H1 (cell line): ENCODE measurements around the gene ULK1. TPM values are rescaled to one million over a fixed set of nuclear protein-coding genes. Genes with fewer than 3 reads are reported as not detected.

Experiments used
- CTCF ChIA-PET: fragments of 300-600 bp; sonication (Branson Sonifier 250); formaldehyde crosslinking; loops from one replicate; lab custom pipeline; 2021; ENCODE audit not compliant: partially characterized antibody; lab: Charles Lee
- POLR2A ChIA-PET: fragments of 300-600 bp; sonication (Branson Sonifier 250); formaldehyde crosslinking; loops from one replicate; lab custom pipeline; 2021; ENCODE audit warnings: inconsistent platforms; ENCODE audit not compliant: partially characterized antibody; lab: Charles Lee
- DNase-seq, 2 experiments: peaks; one replicate each; pipeline versions ENCODE4 v3.0.0 to v3.0.0-alpha.2; 2010 to 2022; ENCODE audit warnings: low spot score in 2 of 2, low read depth in 1 of 2, mixed read lengths in 1 of 2
- FAIRE-seq: peaks from 2 replicates; lab custom pipeline; 2011; peaks lifted over from hg19 to GRCh38; lab: Jason Lieb, UNC
- H2AFZ ChIP-seq: 2 replicates; pipeline ENCODE4 v1.8.1; 2012; ENCODE audit warnings: low read length, inconsistent platforms
- H2AK5ac ChIP-seq: 2 replicates; pipeline ENCODE4 v1.6.1; 2013; ENCODE audit warnings: low read depth, low read length
- H2BK120ac ChIP-seq: replicated peaks from 2 replicates; pipeline ENCODE3; 2013; ENCODE audit warnings: low read depth, low read length, inconsistent platforms
- H2BK12ac ChIP-seq: 2 replicates; pipeline ENCODE4 v1.6.1; 2013; ENCODE audit warnings: low read depth, low read length
- H2BK15ac ChIP-seq: 2 replicates; pipeline ENCODE4 v1.6.1; 2013; ENCODE audit warnings: low read length
- H2BK20ac ChIP-seq: 2 replicates; pipeline ENCODE4 v1.6.1; 2013; ENCODE audit warnings: low read length
- H2BK5ac ChIP-seq: 2 replicates; pipeline ENCODE4 v1.6.1; 2013; ENCODE audit warnings: low read depth, low read length
- H3K14ac ChIP-seq: 2 replicates; pipeline ENCODE4 v1.6.1; 2013; ENCODE audit warnings: inconsistent platforms; ENCODE audit not compliant: insufficient read length
- H3K18ac ChIP-seq: 2 replicates; pipeline ENCODE4 v1.6.1; 2013; ENCODE audit warnings: low read length; ENCODE audit errors: extremely low read depth
- H3K23ac ChIP-seq: 2 replicates; pipeline ENCODE4 v1.6.1; 2013; ENCODE audit warnings: inconsistent platforms; ENCODE audit not compliant: insufficient read length
- H3K23me2 ChIP-seq: 2 replicates; pipeline ENCODE4 v1.6.1; 2013; ENCODE audit warnings: low read depth, low read length
- H3K27ac ChIP-seq: 2 replicates; pipeline ENCODE4 v1.6.1; 2011; ENCODE audit warnings: low read depth, low read length, inconsistent platforms
- H3K27me3 ChIP-seq, 4 experiments: replicated peaks in 1 of 4; 1 replicate in 1 of 4; 2 replicates in 3 of 4; pipeline versions ENCODE4 v1.6.1 to v1.8.1; 2011 to 2013; ENCODE audit warnings: low read length in 3 of 4, mild to moderate bottlenecking in 3 of 4, inconsistent platforms in 2 of 4, mixed read lengths in 2 of 4, moderate library complexity in 1 of 4; ENCODE audit not compliant: control insufficient read depth in 3 of 4, insufficient read depth in 3 of 4; ENCODE audit errors: extremely low read depth in 1 of 4
- H3K36me3 ChIP-seq, 4 experiments: 2 replicates each; pipeline versions ENCODE4 v1.6.1 to v1.8.1; 2011 to 2013; ENCODE audit warnings: mild to moderate bottlenecking in 4 of 4, low read length in 3 of 4, moderate library complexity in 2 of 4, control low read depth in 1 of 4, inconsistent platforms in 1 of 4; ENCODE audit not compliant: insufficient read depth in 4 of 4, control insufficient read depth in 2 of 4
- H3K4ac ChIP-seq: replicated peaks from 2 replicates; pipeline ENCODE3; 2013; ENCODE audit warnings: low read length, low read depth, mixed read lengths, inconsistent platforms; ENCODE audit not compliant: insufficient read length
- H3K4me1 ChIP-seq, 4 experiments: replicated peaks in 1 of 4; 1 replicate in 1 of 4; 2 replicates in 3 of 4; pipeline versions ENCODE4 v1.6.1 to v1.8.1; 2011 to 2013; ENCODE audit warnings: low read length in 3 of 4, inconsistent platforms in 2 of 4, mixed read lengths in 1 of 4; ENCODE audit not compliant: insufficient read depth in 4 of 4, control insufficient read depth in 3 of 4
- H3K4me2 ChIP-seq, 2 experiments: 2 replicates each; pipeline versions ENCODE4 v1.6.1 to v1.8.1; 2011 to 2013; ENCODE audit warnings: low read depth in 2 of 2, low read length in 2 of 2, control low read depth in 1 of 2, inconsistent platforms in 1 of 2, mild to moderate bottlenecking in 1 of 2; ENCODE audit not compliant: insufficient read depth in 1 of 2
- H3K4me3 ChIP-seq, 4 experiments: fragments of 200-600, 300-600 bp in 1 of 4; sonication (generic), shearing (Covaris generic), sonication (Bioruptor Twin) in 1 of 4; 2 replicates each; pipeline versions ENCODE4 v1.5.1 to v1.8.1; 2011 to 2016; ENCODE audit warnings: low read length in 4 of 4, low read depth in 3 of 4, control low read depth in 2 of 4, inconsistent platforms in 2 of 4, mild to moderate bottlenecking in 2 of 4, mixed read lengths in 1 of 4, moderate library complexity in 1 of 4; ENCODE audit not compliant: insufficient read depth in 2 of 4; ENCODE audit errors: extremely low read depth in 1 of 4
- H3K56ac ChIP-seq: replicated peaks from 2 replicates; pipeline ENCODE3; 2013; ENCODE audit warnings: low read depth, mild to moderate bottlenecking, mixed read lengths, low read length, inconsistent platforms; ENCODE audit not compliant: insufficient read length
- H3K79me1 ChIP-seq: 2 replicates; pipeline ENCODE4 v1.6.1; 2013; ENCODE audit warnings: low read depth, low read length, control low read depth
- H3K79me2 ChIP-seq, 2 experiments: 2 replicates each; pipeline versions ENCODE4 v1.6.1 to v1.8.1; 2012 to 2013; ENCODE audit warnings: low read length in 2 of 2, mild to moderate bottlenecking in 2 of 2, inconsistent platforms in 1 of 2; ENCODE audit not compliant: insufficient read depth in 2 of 2, control insufficient read depth in 1 of 2
- H3K9ac ChIP-seq, 4 experiments: replicated peaks in 1 of 4; 1 replicate in 1 of 4; 2 replicates in 3 of 4; pipeline versions ENCODE4 v1.6.1 to v1.8.1; 2011 to 2013; ENCODE audit warnings: low read depth in 3 of 4, low read length in 3 of 4, control low read depth in 2 of 4, mild to moderate bottlenecking in 2 of 4, moderate library complexity in 2 of 4, inconsistent platforms in 1 of 4; ENCODE audit errors: extremely low read depth in 1 of 4
- H3K9me3 ChIP-seq, 2 experiments: 2 replicates each; pipeline versions ENCODE4 v1.6.1 to v1.8.1; 2012 to 2013; ENCODE audit warnings: mild to moderate bottlenecking in 2 of 2, moderate library complexity in 2 of 2, control low read depth in 1 of 2, inconsistent platforms in 1 of 2, low read depth in 1 of 2, low read length in 1 of 2, mixed read lengths in 1 of 2; ENCODE audit not compliant: insufficient read depth in 2 of 2
- H4K20me1 ChIP-seq, 2 experiments: replicated peaks in 1 of 2; 2 replicates each; pipeline versions ENCODE3 to v1.8.1; 2011 to 2013; ENCODE audit warnings: inconsistent platforms in 2 of 2, low read length in 2 of 2, mild to moderate bottlenecking in 1 of 2; ENCODE audit not compliant: insufficient read depth in 2 of 2, control insufficient read depth in 1 of 2
- H4K5ac ChIP-seq: 2 replicates; pipeline ENCODE4 v1.6.1; 2013; ENCODE audit warnings: low read length, low read depth, mixed read lengths, inconsistent platforms; ENCODE audit not compliant: insufficient read length
- H4K8ac ChIP-seq: 2 replicates; pipeline ENCODE4 v1.8.0; 2013; ENCODE audit warnings: mild to moderate bottlenecking, moderate library complexity, low read length, inconsistent platforms; ENCODE audit not compliant: insufficient read depth; ENCODE audit errors: extremely low read depth
- H4K91ac ChIP-seq: replicated peaks from 2 replicates; pipeline ENCODE3; 2013; ENCODE audit warnings: low read length, mixed read lengths, inconsistent platforms; ENCODE audit not compliant: insufficient read length
- ASH2L ChIP-seq: fragments of 200-600, 300-600 bp; sonication (generic); IDR thresholded peaks from one replicate; pipeline ENCODE4 v1.7.1; 2017; ENCODE audit warnings: low read length
- CBX5 ChIP-seq: fragments of 300-800, 300-1000 bp; sonication (generic); IDR thresholded peaks from 2 replicates; pipeline ENCODE4 v1.7.1; 2016; ENCODE audit warnings: antibody characterized with exemption, low read length, low read depth
- CEBPB ChIP-seq: IDR thresholded peaks from 2 replicates; pipeline ENCODE4 v1.6.1; 2012; ENCODE audit warnings: low read depth, low read length
- CHD1 ChIP-seq: IDR thresholded peaks from 2 replicates; pipeline ENCODE4 v1.6.1; 2012; ENCODE audit warnings: low read depth, low read length, improper control_type of control experiment
- HDAC2 ChIP-seq, 2 experiments: fragments of 300-600 bp in 1 of 2; sonication (generic) in 1 of 2; IDR thresholded peaks; 2 replicates each; pipeline ENCODE4 v1.6.1; 2011 to 2012; ENCODE audit warnings: low read depth in 2 of 2, low read length in 2 of 2, mild to moderate bottlenecking in 2 of 2, moderate library complexity in 2 of 2, borderline replicate concordance in 1 of 2, inconsistent platforms in 1 of 2
- HDAC6 ChIP-seq: IDR thresholded peaks from one replicate; pipeline ENCODE4 v1.7.1; 2012; ENCODE audit warnings: low read depth, mild to moderate bottlenecking, inconsistent platforms, low read length, moderate library complexity
- KDM5A ChIP-seq: fragments of 200-600 bp; IDR thresholded peaks from 2 replicates; pipeline ENCODE4 v1.7.1; 2012; ENCODE audit warnings: mild to moderate bottlenecking, low read length, inconsistent platforms, mixed read lengths
- MAFK ChIP-seq: IDR thresholded peaks from 2 replicates; pipeline ENCODE4 v1.6.1; 2012; ENCODE audit warnings: low read depth, mild to moderate bottlenecking, improper control_type of control experiment, low read length
- NANOG ChIP-seq: IDR thresholded peaks from 2 replicates; pipeline ENCODE4 v1.6.1; 2011; ENCODE audit warnings: low read length, low read depth, mild to moderate bottlenecking, inconsistent platforms; ENCODE audit not compliant: insufficient read depth, poor library complexity, severe bottlenecking
- POLR2A ChIP-seq, 2 experiments: IDR thresholded peaks; 1 replicate in 1 of 2; 2 replicates in 1 of 2; pipeline ENCODE4 v1.6.1; 2011; ENCODE audit warnings: low read depth in 2 of 2, low read length in 2 of 2, mild to moderate bottlenecking in 2 of 2; ENCODE audit errors: control extremely low read depth in 1 of 2
- POLR2AphosphoS5 ChIP-seq: IDR thresholded peaks from 2 replicates; pipeline ENCODE4 v1.6.1; 2011; ENCODE audit warnings: low read depth, low read length
- RBBP5 ChIP-seq: IDR thresholded peaks from 2 replicates; pipeline ENCODE4 v1.7.1; 2012; ENCODE audit warnings: low read depth, mild to moderate bottlenecking, inconsistent platforms, low read length, moderate library complexity, borderline replicate concordance
- RFX5 ChIP-seq: IDR thresholded peaks from 2 replicates; pipeline ENCODE4 v1.6.1; 2011; ENCODE audit warnings: low read depth, low read length, improper control_type of control experiment, borderline replicate concordance
- SP1 ChIP-seq: IDR thresholded peaks from 2 replicates; pipeline ENCODE4 v1.6.1; 2011; ENCODE audit warnings: low read depth, low read length
- SRF ChIP-seq: IDR thresholded peaks from 2 replicates; pipeline ENCODE4 v1.6.1; 2011; ENCODE audit warnings: mild to moderate bottlenecking, low read depth, low read length, moderate library complexity
- YY1 ChIP-seq: IDR thresholded peaks from 2 replicates; pipeline ENCODE4 v1.6.1; 2011; ENCODE audit warnings: low read depth, mild to moderate bottlenecking, low read length
- WGBS, 2 experiments: shearing (Covaris generic) in 1 of 2; methylation state at CpG; one replicate each; pipeline versions ENCODE4 v1.1.6 to v1.1.7; 2013 to 2015; ENCODE audit warnings: low lambda C conversion rate in 2 of 2, mixed read lengths in 2 of 2, inconsistent platforms in 1 of 2, low coverage in 1 of 2, missing lambda C conversion rate in 1 of 2; ENCODE audit not compliant: insufficient replicate concordance in 2 of 2, insufficient coverage in 1 of 2, insufficient read length in 1 of 2; ENCODE audit errors: extremely low coverage in 1 of 2, missing lambda C conversion rate in 1 of 2; 5-methylcytosine and 5-hydroxymethylcytosine counted together
- polyA plus RNA-seq, 7 experiments: library from polyadenylated mRNA; depleted of rRNA in 3 of 7; stranded (reverse) in 5 of 7; unstranded in 2 of 7; fragments of >200 nt in 5 of 7; fragments of 200-250 nt in 2 of 7; gene quantifications; 1 replicate in 5 of 7; 2 replicates in 1 of 7; 4 replicates in 1 of 7; pipeline versions ENCODE4 v1.2.1 to v1.2.3, GENCODE V29; 2011 to 2013; ENCODE audit warnings: missing spikeins in 2 of 7, mixed read lengths in 2 of 7
- total RNA-seq: library from RNA; stranded (reverse); fragmentation: NEBNext Ultra II Directional; extraction: Animal tissue kit (Norgen Biotek cat#: 25700); gene quantifications from 2 replicates; pipeline ENCODE4 v1.2.1, GENCODE V29; 2021

The ULK1 gene
- total and polyA plus RNA-seq, 2 of the 8 experiments (the other 6 are each of a cell fraction or from before 2014, with no cell fraction given): 13.0 to 44.1 TPM

GRCh38 chr12:131922772-131923171 is 28.4 kb downstream of the ULK1 start:
- H3K9me3 ChIP-seq: no peaks in the 10 kb centered on the region; a peak in 1 of 4 replicates
- no peaks in the 10 kb centered on the region for H3K27me3 ChIP-seq
- H3K4ac ChIP-seq: no peak overlapping the region
- no peak overlapping the region for H3K18ac ChIP-seq
- peaks cover 4 to 25% (median 10%) of the 10 kb centered on the region in 4 experiments; a peak in 6 of 8 replicates for H3K36me3 ChIP-seq
- H2AK5ac ChIP-seq: no peak overlapping the region
- no peak for FAIRE-seq
- peaks cover 0 to 10% of the 10 kb centered on the region in 2 experiments for H4K20me1 ChIP-seq
- no peak overlapping the region for H3K56ac ChIP-seq
- no peak overlapping the region for H3K23ac ChIP-seq
- ChIA-PET POLR2A (interaction anchor here (0.9 to 4.5 kb wide), 4 partner anchors 15 to 53 kb away, joined by 3 to 27 read pairs (median 4); no protein-coding TSS in a partner anchor), CTCF (no interaction called here)
- no peak overlapping the region for H3K4me3 ChIP-seq
- no peak overlapping the region for H2BK20ac ChIP-seq
- H2AFZ ChIP-seq: no peak overlapping the region
- peaks cover 0 to 3% (median 0%) of the 10 kb centered on the region in 4 experiments; a peak in 1 of 7 replicates for H3K4me1 ChIP-seq
- H4K8ac ChIP-seq: no peak overlapping the region; the same call in 1 of the 2 replicates
- no peak overlapping the region for H3K4me2 ChIP-seq
- no peaks in the 10 kb centered on the region for H3K79me2 ChIP-seq
- no peak overlapping the region for H4K5ac ChIP-seq
- H4K91ac ChIP-seq: no peak overlapping the region
- H2BK5ac ChIP-seq: no peak overlapping the region
- WGBS, 2 experiments: 96% methylated on average over 13 of the region's 13 CpGs; no CpG with 5 or more reads in 1 of the 2 experiments
- H3K27ac ChIP-seq: no peak overlapping the region
- H3K23me2 ChIP-seq: peaks cover 4% of the 10 kb centered on the region; the same call in 1 of the 2 replicates
- H3K79me1 ChIP-seq: no peaks in the 10 kb centered on the region
- no peak overlapping the region for H2BK12ac ChIP-seq
- no peak overlapping the region for H2BK15ac ChIP-seq
- H3K9ac ChIP-seq: no peak overlapping the region
- no peak overlapping the region for H3K14ac ChIP-seq
- DNase-seq: no peak
- no peak overlapping the region for H2BK120ac ChIP-seq
- TF ChIP-seq YY1: no peak
- no peak for TF ChIP-seq CBX5
- TF ChIP-seq SRF: no peak
- TF ChIP-seq ASH2L: no peak
- TF ChIP-seq MAFK: no peak
- no peak for TF ChIP-seq HDAC6
- TF ChIP-seq SP1: no peak
- TF ChIP-seq POLR2AphosphoS5: no peak
- TF ChIP-seq CHD1: no peak
- TF ChIP-seq POLR2A (IDR thresholded peaks at IDR 0.05; ENCODE audit: control extremely low read depth in 1 of 2, low read depth in 2 of 2, low read length in 2 of 2): no peak
- TF ChIP-seq KDM5A: no peak
- TF ChIP-seq RFX5: no peak
- TF ChIP-seq HDAC2 (IDR thresholded peaks at IDR 0.05; ENCODE audit: borderline replicate concordance in 1 of 2, low read depth in 2 of 2, low read length in 2 of 2): no peak
- TF ChIP-seq RBBP5: no peak
- TF ChIP-seq CEBPB: no peak
- TF ChIP-seq NANOG: no peak
